Memory B cell (primary cell): ENCODE data around the gene OTOF.

ENCODE experiments used
- ATAC-seq: fragments of 150-1000 bp; cut with Tn5 transposase; 2 replicates; pipeline ENCODE4 v1.10.0; 2021; ENCODE audit warnings: low read depth, mild to moderate bottlenecking, moderate library complexity
- DNase-seq, 2 donors: peaks; one replicate each; pipeline ENCODE4 v3.0.0; 2022; ENCODE audit warnings: low spot score in 2 of 2
- H3K27ac Mint-ChIP-seq: one replicate; pipeline ENCODE4 v1.8.0; 2022; ENCODE audit warnings: mild to moderate bottlenecking, moderate library complexity, mixed read lengths
- H3K27me3 Mint-ChIP-seq: one replicate; pipeline ENCODE4 v1.8.0; 2022; ENCODE audit warnings: mixed read lengths
- H3K36me3 Mint-ChIP-seq: one replicate; pipeline ENCODE4 v1.8.0; 2022; ENCODE audit warnings: mild to moderate bottlenecking, mixed read lengths
- H3K4me1 Mint-ChIP-seq: one replicate; pipeline ENCODE4 v1.8.0; 2022; ENCODE audit warnings: mixed read lengths
- H3K4me3 Mint-ChIP-seq: one replicate; pipeline ENCODE4 v1.8.0; 2022; ENCODE audit warnings: mild to moderate bottlenecking, moderate library complexity, mixed read lengths
- H3K9me3 Mint-ChIP-seq: one replicate; pipeline ENCODE4 v1.8.0; 2022; ENCODE audit warnings: mixed read lengths

Gene OTOF

GRCh38 chr2:26491563-26492167 is 13.7 kb upstream of the OTOF start:
- ATAC-seq (no peak), DNase-seq (no peak)
- H3K9me3 Mint-ChIP-seq, result no peaks in the 10 kb centered on the region
- H3K27me3 Mint-ChIP-seq, result peaks cover 4% of the 10 kb centered on the region
- H3K4me3 Mint-ChIP-seq, result no peak overlapping the region
- no peaks in the 10 kb centered on the region for H3K36me3 Mint-ChIP-seq
- H3K4me1 Mint-ChIP-seq, result peaks cover 9% of the 10 kb centered on the region
- no peak overlapping the region for H3K27ac Mint-ChIP-seq

DNA sequence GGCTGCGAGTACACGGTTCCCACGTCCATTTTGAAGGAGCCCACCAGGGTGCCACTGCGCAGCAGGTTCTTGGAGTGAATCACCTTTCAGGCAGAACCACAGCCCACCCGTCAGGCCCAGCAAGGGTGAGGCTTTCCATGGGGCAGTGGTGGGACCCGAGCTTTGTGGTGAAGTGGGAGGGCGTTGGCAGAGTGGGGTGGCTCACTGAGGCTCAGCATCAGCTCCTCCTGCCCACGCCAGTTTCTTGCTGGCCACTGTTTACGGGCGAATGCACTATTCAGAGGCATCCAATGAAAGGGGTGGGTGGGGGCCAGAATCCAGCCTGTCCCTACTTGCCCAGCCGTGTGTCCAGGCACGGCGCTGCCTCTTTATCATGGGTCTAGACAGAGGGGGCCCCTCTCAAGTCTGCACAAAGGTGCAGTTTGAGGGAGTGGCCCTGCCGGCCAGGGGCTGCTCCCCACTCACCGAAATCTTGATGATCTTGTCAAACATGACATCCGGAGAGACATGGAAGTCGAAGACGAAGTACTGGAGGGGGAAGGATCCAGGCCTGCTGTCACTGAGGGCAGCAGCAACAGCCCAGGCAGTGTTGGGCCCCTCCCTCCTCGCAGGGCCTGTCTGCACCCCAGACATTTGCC is 11.4 kb upstream of the OTOF start:
- Mint-ChIP-seq H3K27ac (no peak overlapping the region), H3K4me1 (peaks cover 9% of the 10 kb centered on the region), H3K27me3 (peaks cover 14% of the 10 kb centered on the region), H3K36me3 (no peaks in the 10 kb centered on the region), H3K4me3 (no peak overlapping the region), H3K9me3 (no peaks in the 10 kb centered on the region)
- ATAC-seq, result no peak
- DNase-seq, result no peak

GRCh38 chr2:26488463-26489212 is 10.7 kb upstream of the OTOF start:
- Mint-ChIP-seq H3K9me3 (no peaks in the 10 kb centered on the region), H3K27ac (no peak overlapping the region)

DNA sequence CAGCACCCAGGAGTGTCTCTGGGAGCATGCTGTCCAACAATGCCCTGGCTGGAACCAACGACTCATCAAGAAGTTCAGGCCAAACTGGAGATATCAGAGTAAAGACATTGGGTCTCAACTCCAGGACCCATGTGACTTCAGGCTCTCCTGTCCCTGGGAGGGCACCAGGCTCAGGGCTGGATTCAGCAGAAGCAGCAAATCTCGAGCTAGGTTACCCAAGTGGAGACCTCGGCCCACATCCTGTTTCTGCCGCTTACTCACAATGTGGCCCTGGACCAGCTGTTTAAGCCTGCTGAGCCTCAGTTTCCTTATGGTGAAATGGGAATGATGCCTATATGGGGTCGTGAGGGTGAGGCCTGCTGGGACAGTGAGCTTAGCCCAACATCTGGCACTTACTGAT is 9.3 kb upstream of the OTOF start:
- Mint-ChIP-seq H3K4me3 (no peak overlapping the region), H3K27ac (no peak overlapping the region), H3K4me1 (no peaks in the 10 kb centered on the region), H3K9me3 (no peaks in the 10 kb centered on the region), H3K36me3 (no peaks in the 10 kb centered on the region), H3K27me3 (peaks cover 18% of the 10 kb centered on the region)
- no peak for ATAC-seq
- DNase-seq, result no peak

More at GRCh38 chr2:26488463-26489212, 10.7 kb upstream of the OTOF start:
- ATAC-seq, result no peak
- Mint-ChIP-seq H3K36me3 (no peaks in the 10 kb centered on the region), H3K4me3 (no peak overlapping the region), H3K27me3 (peaks cover 14% of the 10 kb centered on the region), H3K4me1 (peaks cover 9% of the 10 kb centered on the region)
- no peak for DNase-seq

DNA sequence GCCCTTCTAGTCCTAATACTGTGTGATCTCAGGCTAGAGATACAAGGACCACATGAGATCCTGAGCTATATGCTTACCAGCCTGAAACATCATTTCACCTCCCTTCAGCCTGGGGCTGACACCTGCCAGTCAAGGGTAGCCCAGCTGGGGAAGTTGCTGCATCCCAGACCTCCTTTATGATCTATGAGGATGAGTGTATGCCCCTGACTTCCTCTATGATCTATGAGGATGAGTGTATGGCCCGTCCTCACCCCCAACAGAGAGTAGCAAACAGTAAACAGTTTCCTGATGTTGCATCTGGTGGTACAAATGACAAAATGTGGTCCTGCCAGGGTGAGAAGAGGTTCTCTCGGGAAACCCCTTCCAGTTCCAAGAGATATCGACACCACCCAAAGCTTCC is 8.9 kb upstream of the OTOF start:
- H3K36me3 Mint-ChIP-seq, result no peaks in the 10 kb centered on the region
- DNase-seq (no peak), ATAC-seq (no peak)
- H3K4me1 Mint-ChIP-seq, result no peaks in the 10 kb centered on the region
- H3K9me3 Mint-ChIP-seq, result no peaks in the 10 kb centered on the region
- peaks cover 18% of the 10 kb centered on the region for H3K27me3 Mint-ChIP-seq
- no peak overlapping the region for H3K27ac Mint-ChIP-seq
- no peak overlapping the region for H3K4me3 Mint-ChIP-seq

GRCh38 chr2:26485725-26486418 is 7.9 kb upstream of the OTOF start:
- ATAC-seq, result no peak
- DNase-seq, result no peak
- no peaks in the 10 kb centered on the region for H3K4me1 Mint-ChIP-seq
- peaks cover 18% of the 10 kb centered on the region for H3K27me3 Mint-ChIP-seq
- H3K4me3 Mint-ChIP-seq, result no peak overlapping the region
- no peaks in the 10 kb centered on the region for H3K36me3 Mint-ChIP-seq
- no peak overlapping the region for H3K27ac Mint-ChIP-seq
- no peaks in the 10 kb centered on the region for H3K9me3 Mint-ChIP-seq

DNA sequence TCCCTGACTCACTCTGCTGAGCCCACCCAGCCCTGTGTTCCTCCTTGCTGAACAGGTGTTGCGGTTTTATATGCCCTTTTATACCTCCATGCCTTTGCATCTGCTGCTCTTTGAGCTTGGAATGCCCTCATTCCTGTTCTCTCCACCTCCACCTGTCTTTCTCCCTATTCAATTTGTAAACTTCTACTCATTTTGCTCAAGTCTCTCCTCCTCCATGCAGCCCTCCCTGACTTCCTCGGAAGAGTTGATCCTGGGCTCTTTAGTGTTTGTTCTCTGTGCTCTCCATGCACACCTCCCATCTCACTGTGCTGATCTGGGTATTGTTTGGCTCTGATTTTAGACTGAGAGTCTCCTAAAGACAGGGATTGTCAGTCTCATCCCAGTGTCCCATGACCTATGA is 7.2 kb upstream of the OTOF start:
- Mint-ChIP-seq H3K4me3 (no peak overlapping the region), H3K36me3 (no peaks in the 10 kb centered on the region), H3K4me1 (no peaks in the 10 kb centered on the region), H3K27ac (no peak overlapping the region), H3K9me3 (no peaks in the 10 kb centered on the region), H3K27me3 (peaks cover 18% of the 10 kb centered on the region)
- DNase-seq (no peak), ATAC-seq (no peak)

DNA sequence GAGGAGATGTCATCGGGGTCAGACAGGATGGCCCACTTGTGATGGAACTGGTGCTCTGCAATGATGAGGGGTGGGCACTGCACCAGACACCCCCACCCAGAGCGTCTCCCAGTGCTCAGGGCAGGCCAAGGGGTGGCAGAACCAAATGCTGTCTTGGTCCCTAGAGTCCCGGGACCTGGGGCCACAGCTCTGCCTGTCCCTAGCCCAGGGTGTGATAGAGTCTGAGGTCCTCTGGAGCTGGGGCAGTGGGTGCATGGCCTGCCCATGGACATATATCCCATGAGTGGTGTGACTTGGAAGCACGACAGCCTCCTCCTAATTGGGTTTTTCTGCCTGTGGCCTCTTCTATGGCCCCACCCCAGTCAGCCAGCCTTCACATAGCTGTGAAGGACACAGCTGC is 6.7 kb upstream of the OTOF start:
- DNase-seq (no peak), ATAC-seq (no peak)
- H3K4me1 Mint-ChIP-seq, result no peaks in the 10 kb centered on the region
- no peak overlapping the region for H3K4me3 Mint-ChIP-seq
- no peaks in the 10 kb centered on the region for H3K36me3 Mint-ChIP-seq
- H3K9me3 Mint-ChIP-seq, result no peaks in the 10 kb centered on the region
- H3K27me3 Mint-ChIP-seq, result peaks cover 18% of the 10 kb centered on the region
- H3K27ac Mint-ChIP-seq, result no peak overlapping the region

DNA sequence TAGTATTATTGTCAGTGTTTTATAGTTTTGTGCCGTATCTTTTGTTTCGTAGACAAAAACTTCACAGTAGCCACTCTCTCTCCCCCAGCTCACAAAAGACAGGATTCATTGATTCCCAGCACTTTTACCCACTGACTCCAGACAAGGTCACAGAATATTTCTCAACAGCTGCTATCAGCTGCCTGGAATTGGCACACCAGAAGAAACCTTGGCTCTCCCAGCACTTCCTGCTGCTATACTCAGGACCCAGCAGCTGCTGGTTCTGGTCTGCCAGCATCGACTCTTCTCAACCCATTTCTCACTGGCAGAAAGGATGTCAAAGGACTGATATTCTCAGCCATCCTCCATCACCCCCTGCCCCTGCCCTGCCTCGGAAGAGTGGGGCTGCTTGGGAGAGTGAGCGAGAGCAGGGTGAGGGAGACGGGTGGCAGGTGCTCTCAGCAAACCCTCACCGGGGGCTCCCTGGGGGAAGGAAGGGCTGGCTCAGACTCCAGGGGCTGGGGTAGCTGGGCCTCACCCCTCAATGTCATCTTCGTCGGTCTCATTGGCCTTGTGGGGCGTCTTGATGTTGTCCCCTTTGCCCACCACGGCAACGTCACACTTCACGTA is 6.1 kb upstream of the OTOF start:
- Mint-ChIP-seq H3K36me3 (no peaks in the 10 kb centered on the region), H3K27ac (no peak overlapping the region), H3K27me3 (peaks cover 18% of the 10 kb centered on the region), H3K4me1 (no peaks in the 10 kb centered on the region), H3K9me3 (no peaks in the 10 kb centered on the region), H3K4me3 (no peak overlapping the region)
- no peak for DNase-seq
- no peak for ATAC-seq

DNA sequence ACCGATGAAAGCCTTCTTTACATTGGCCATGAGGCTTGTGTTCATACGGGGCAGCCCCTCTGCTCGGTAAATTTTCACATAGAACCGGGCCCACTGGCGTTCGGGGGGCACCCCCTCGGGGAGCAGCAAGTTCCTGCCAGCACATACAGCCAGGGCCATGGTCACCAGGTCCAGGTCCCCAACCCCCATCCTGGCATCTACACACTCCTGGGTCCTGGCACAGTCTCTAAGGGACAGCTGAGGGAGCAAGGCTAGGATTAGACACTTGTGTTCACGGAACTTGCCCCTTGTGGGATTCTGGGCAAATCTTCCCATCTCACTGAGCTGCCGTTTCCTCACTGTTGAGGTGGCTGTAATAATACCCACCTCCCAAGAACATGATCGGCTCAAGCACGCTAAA is 5.6 kb upstream of the OTOF start:
- Mint-ChIP-seq H3K27ac (no peak overlapping the region), H3K36me3 (no peaks in the 10 kb centered on the region), H3K4me3 (no peak overlapping the region), H3K9me3 (no peaks in the 10 kb centered on the region), H3K4me1 (no peaks in the 10 kb centered on the region), H3K27me3 (peaks cover 18% of the 10 kb centered on the region)
- DNase-seq (no peak), ATAC-seq (no peak)

DNA sequence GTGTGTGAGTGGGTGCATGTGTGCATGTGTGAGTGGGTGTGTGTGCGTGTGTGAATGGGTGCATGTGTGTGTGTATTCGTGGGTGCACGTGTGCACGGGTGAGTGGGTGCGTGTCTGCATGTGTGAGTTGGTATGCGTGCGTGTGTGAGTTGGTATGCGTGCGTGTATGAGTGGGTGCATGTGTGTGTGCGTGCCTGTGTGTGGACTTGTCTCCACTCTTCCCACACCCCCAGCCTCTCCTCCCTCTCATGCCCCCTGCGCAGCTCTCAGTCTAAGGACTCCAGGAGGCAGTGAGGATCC is 5.1 kb upstream of the OTOF start:
- no peaks in the 10 kb centered on the region for H3K36me3 Mint-ChIP-seq
- H3K4me3 Mint-ChIP-seq, result no peak overlapping the region
- peaks cover 18% of the 10 kb centered on the region for H3K27me3 Mint-ChIP-seq
- no peak for ATAC-seq
- DNase-seq, result no peak
- H3K9me3 Mint-ChIP-seq, result no peaks in the 10 kb centered on the region
- H3K4me1 Mint-ChIP-seq, result no peaks in the 10 kb centered on the region
- no peak overlapping the region for H3K27ac Mint-ChIP-seq

- Mint-ChIP-seq H3K27ac (no peak overlapping the region), H3K36me3 (no peaks in the 10 kb centered on the region), H3K4me3 (no peak overlapping the region), H3K4me1 (peaks cover 3% of the 10 kb centered on the region), H3K9me3 (no peaks in the 10 kb centered on the region), H3K27me3 (peaks cover 20% of the 10 kb centered on the region)
- ATAC-seq, result no peak
- DNase-seq, result no peak
Measured at GRCh38 chr2:26482211-26483026, 4.5 kb upstream of the OTOF start.

GRCh38 chr2:26481706-26482105 is 3.8 kb upstream of the OTOF start:
- Mint-ChIP-seq H3K4me1 (peaks cover 4% of the 10 kb centered on the region), H3K36me3 (no peaks in the 10 kb centered on the region), H3K4me3 (no peak overlapping the region), H3K27ac (no peak overlapping the region), H3K27me3 (peaks cover 20% of the 10 kb centered on the region), H3K9me3 (no peaks in the 10 kb centered on the region)
- DNase-seq, result no peak
- ATAC-seq, result no peak
